K562 (cell line): Measurements from ENCODE around the gene OTOGL. TPM values are rescaled to one million over a fixed set of nuclear protein-coding genes. Genes with fewer than 3 reads are reported as not detected.

Source experiments
- ATAC-seq: fragments of 200-7000 bp; cut with Tn5 transposase; 3 replicates; pipeline ENCODE4 v1.9.1; 2020; ENCODE audit warnings: moderate library complexity
- Bru-seq: library from RNA; stranded (reverse); fragments of 400-500 nt; gene quantifications from one replicate; lab custom pipeline; 2021; lab: Mats Ljungman, UMichigan
- BruChase-seq, 2 experiments: library from RNA; stranded (reverse); fragments of 400-500 nt; gene quantifications; one replicate each; lab custom pipeline; 2021; lab: Mats Ljungman, UMichigan
- BruUV-seq: library from RNA; stranded (reverse); fragments of 400-500 nt; replicated peaks from 2 replicates; lab custom pipeline; 2021; lab: Mats Ljungman, UMichigan
- CTCF ChIA-PET: fragments of 300-600 bp; formaldehyde crosslinking; extraction: SDS; loops from one replicate; lab custom pipeline; 2021; ENCODE audit warnings: low intra/inter-chr PET ratio; lab: Yijun Ruan, JAX
- POLR2A ChIA-PET: fragments of 300-600, 350-650 bp; sonication (Branson Sonifier 250); formaldehyde crosslinking; extraction: SDS; loops from one replicate; lab custom pipeline; 2021; ENCODE audit warnings: antibody characterized with exemption, inconsistent platforms; lab: Yijun Ruan, JAX
- DNase-seq, 4 experiments: peaks; one replicate each; pipeline versions ENCODE4 v3.0.0 to v3.0.0-alpha.2; 2011 to 2018; ENCODE audit warnings: low spot score in 3 of 4, mixed read lengths in 3 of 4; ENCODE audit errors: extremely low read depth in 1 of 4
- FAIRE-seq: peaks from 2 replicates; lab custom pipeline; 2011; peaks lifted over from hg19 to GRCh38; lab: Jason Lieb, UNC
- H2AFZ ChIP-seq: 2 replicates; pipeline ENCODE4 v1.6.0; 2011; ENCODE audit warnings: low read depth, low read length, control low read depth, inconsistent platforms
- H3K27ac ChIP-seq: fragments of 200-600 bp; 3 replicates; pipeline ENCODE4 v1.8.0; 2011; ENCODE audit warnings: low read depth, mild to moderate bottlenecking, control low read depth, inconsistent platforms, low read length, moderate library complexity, mixed read lengths; ENCODE audit errors: extremely low read depth
- H3K27me3 ChIP-seq, 2 experiments: fragments of 300-600 bp in 1 of 2; 2 replicates in 1 of 2; 3 replicates in 1 of 2; pipeline versions ENCODE4 v1.6.0 to v1.8.0; 2011; ENCODE audit warnings: inconsistent platforms in 2 of 2, low read length in 2 of 2, mild to moderate bottlenecking in 1 of 2, mixed read lengths in 1 of 2, moderate library complexity in 1 of 2; ENCODE audit not compliant: control insufficient read depth in 2 of 2, insufficient read depth in 2 of 2
- H3K36me3 ChIP-seq: fragments of 300-600 bp; 3 replicates; pipeline ENCODE4 v1.8.0; 2011; ENCODE audit warnings: mild to moderate bottlenecking, low read length, inconsistent platforms; ENCODE audit not compliant: control insufficient read depth, insufficient read depth
- H3K4me1 ChIP-seq, 2 experiments: fragments of 200-600 bp in 1 of 2; replicated peaks in 1 of 2; 2 replicates in 1 of 2; 3 replicates in 1 of 2; pipeline versions ENCODE4 v1.5.1 to v1.8.0; 2011; ENCODE audit warnings: inconsistent platforms in 2 of 2, low read length in 2 of 2, mild to moderate bottlenecking in 1 of 2, mixed read lengths in 1 of 2, moderate library complexity in 1 of 2; ENCODE audit not compliant: control insufficient read depth in 2 of 2, insufficient read depth in 2 of 2
- H3K4me2 ChIP-seq: 2 replicates; pipeline ENCODE4 v1.6.1; 2011; ENCODE audit warnings: low read length, control low read depth, inconsistent platforms, mixed read lengths; ENCODE audit not compliant: insufficient read depth
- H3K4me3 ChIP-seq: fragments of 200-600 bp; sonication (generic), shearing (Covaris generic); 2 replicates; pipeline ENCODE4 v1.5.1; 2016; ENCODE audit warnings: control low read depth, inconsistent platforms
- H3K79me2 ChIP-seq: fragments of 200-600 bp; 3 replicates; pipeline ENCODE4 v1.8.0; 2011; ENCODE audit warnings: low read length, inconsistent platforms; ENCODE audit not compliant: control insufficient read depth, insufficient read depth
- H3K9ac ChIP-seq, 2 experiments: 2 replicates each; pipeline versions ENCODE4 v1.6.0 to v1.6.1; 2011; ENCODE audit warnings: low read depth in 2 of 2, low read length in 2 of 2, control low read depth in 1 of 2, inconsistent platforms in 1 of 2, mild to moderate bottlenecking in 1 of 2, mixed read lengths in 1 of 2; ENCODE audit not compliant: insufficient read depth in 1 of 2
- H3K9me1 ChIP-seq: one replicate; pipeline ENCODE4 v1.6.0; 2011; ENCODE audit warnings: inconsistent platforms, mild to moderate bottlenecking, low read length, moderate library complexity; ENCODE audit not compliant: control insufficient read depth, insufficient read depth
- H3K9me3 ChIP-seq: replicated peaks from 2 replicates; pipeline ENCODE4 v1.5.1; 2011; ENCODE audit warnings: low read depth, low read length, inconsistent platforms; ENCODE audit not compliant: control insufficient read depth, insufficient read depth
- H4K20me1 ChIP-seq: replicated peaks from 2 replicates; pipeline ENCODE4 v1.6.1; 2011; ENCODE audit warnings: low read length, inconsistent platforms, mixed read lengths; ENCODE audit not compliant: control insufficient read depth, insufficient read depth
- ASH1L ChIP-seq: fragments of 450-650 bp; IDR thresholded peaks from 2 replicates; pipeline ENCODE4 v1.6.1; 2018; ENCODE audit warnings: borderline replicate concordance, mild to moderate bottlenecking, low read depth; ENCODE audit not compliant: partially characterized antibody
- ATF4 ChIP-seq: fragments of 450-650 bp; formaldehyde crosslinking; IDR thresholded peaks from 2 replicates; pipeline ENCODE4 v1.4.0; 2022; ENCODE audit warnings: mild to moderate bottlenecking, moderate library complexity
- BRD9 ChIP-seq: fragments of 450-650 bp; IDR thresholded peaks from 2 replicates; pipeline ENCODE4 v1.6.1; 2018; ENCODE audit warnings: low read depth; ENCODE audit not compliant: partially characterized antibody
- COPS2 ChIP-seq: fragments of 450-650 bp; conservative IDR thresholded peaks from 2 replicates; pipeline ENCODE4 v1.6.1; 2016; ENCODE audit warnings: mild to moderate bottlenecking, moderate library complexity
- MEIS2 ChIP-seq: fragments of 450-650 bp; IDR thresholded peaks from 2 replicates; pipeline ENCODE4 v1.6.1; 2014; ENCODE audit warnings: mild to moderate bottlenecking; ENCODE audit not compliant: partially characterized antibody
- POLR2G ChIP-seq: fragments of 200-400 bp; formaldehyde crosslinking; IDR thresholded peaks from 2 replicates; pipeline ENCODE4 v1.6.1; 2017; ENCODE audit warnings: low read depth, mild to moderate bottlenecking, antibody characterized with exemption, low read length, moderate library complexity
- POLR3A ChIP-seq: IDR thresholded peaks from 2 replicates; pipeline ENCODE4 v1.6.1; 2011; ENCODE audit warnings: borderline replicate concordance, mild to moderate bottlenecking, moderate library complexity; ENCODE audit not compliant: insufficient read length, insufficient read depth; ENCODE audit errors: extremely low read depth
- PTRF ChIP-seq: fragments of 450-650 bp; IDR thresholded peaks from 2 replicates; pipeline ENCODE4 v1.6.1; 2016; ENCODE audit warnings: mild to moderate bottlenecking, missing genetic modification characterization, missing compliant biosample characterization
- RFX1 ChIP-seq: fragments of 450-650 bp; IDR thresholded peaks from 2 replicates; pipeline ENCODE4 v1.6.1; 2016; ENCODE audit warnings: mild to moderate bottlenecking, moderate library complexity
- SRSF1 ChIP-seq: fragments of 200-400 bp; formaldehyde crosslinking; IDR thresholded peaks from 2 replicates; pipeline ENCODE4 v1.6.1; 2017; ENCODE audit warnings: mild to moderate bottlenecking, low read depth, low read length, moderate library complexity
- WGBS: fragments of 100-300 bp; shearing (Covaris generic); methylation state at CpG from one replicate; pipeline ENCODE4 v1.1.6; 2016; ENCODE audit warnings: low coverage, mixed read lengths; ENCODE audit not compliant: insufficient coverage; ENCODE audit errors: missing lambda C conversion rate; 5-methylcytosine and 5-hydroxymethylcytosine counted together
- in situ Hi-C: fragments of 300-500 bp; cut with MboI; formaldehyde crosslinking; loops from 4 replicates; pipeline ENCODE4 v1.15.0; 2018; ENCODE audit warnings: inconsistent platforms, mixed read lengths
- intact Hi-C: fragments of 100-400 bp; cut with micrococcal nuclease; formaldehyde crosslinking; loops from 2 replicates; pipeline ENCODE4 v1.14.2; 2022
- long read RNA-seq, 3 experiments: library from polyadenylated mRNA in 2 of 3; library from RNA in 1 of 3; unstranded in 2 of 3; stranded (forward) in 1 of 3; transcript quantifications; one replicate each; pipeline ENCODE4 v2.0.0, GENCODE V29; 2019 to 2022
- polyA minus RNA-seq, 3 experiments: library from RNA; depleted of rRNA, polyadenylated mRNA; stranded (reverse); fragments of >200 nt; gene quantifications; 2 replicates each; pipeline ENCODE4 v1.2.3, GENCODE V29; 2011
- polyA plus RNA-seq, 8 experiments: library from polyadenylated mRNA; depleted of rRNA in 4 of 8; stranded (reverse) in 5 of 8; unstranded in 3 of 8; fragments of >200 nt; fragmentation: Nextera tagmentation in 2 of 8; fragmentation: Illumina TruSeq in 1 of 8; extraction: Ambion mirVana in 2 of 8; extraction: Trizol in 1 of 8; gene quantifications; 2 replicates each; pipeline versions ENCODE4 v1.2.1 to v1.2.3, GENCODE V29; 2011 to 2014; ENCODE audit warnings: inconsistent platforms in 1 of 8, missing spikeins in 1 of 8
- total RNA-seq, 7 experiments: library from RNA; depleted of rRNA in 6 of 7; stranded (reverse); fragments of >200 nt in 6 of 7; fragmentation: Illumina TruSeq in 2 of 7; extraction: Trizol in 2 of 7; gene quantifications; 2 replicates each; pipeline versions ENCODE4 v1.2.1 to v1.2.3, GENCODE V29; 2011 to 2021; ENCODE audit warnings: low replicate concordance in 1 of 7

The OTOGL gene
- not detected in 2 replicates for total RNA-seq (2011; cell fraction: chromatin; rRNA removed; ENCODE audit: low replicate concordance)
- not detected in 2 replicates for total RNA-seq (2011; cell fraction: nucleolus; rRNA removed)
- 0.07 TPM in 1 of 2 replicates, not detected in the other for total RNA-seq (2011; cell fraction: nucleoplasm; rRNA removed)
- total RNA-seq (2014; rRNA removed) (not detected in 2 replicates), total RNA-seq (2014; rRNA removed; fragmentation: Illumina TruSeq; extraction: Trizol) (not detected in 2 replicates), total RNA-seq (2015; rRNA removed; fragmentation: Illumina TruSeq; extraction: Trizol) (not detected in 2 replicates), total RNA-seq (2021) (0.02 TPM in 1 of 2 replicates, not detected in the other), polyA plus RNA-seq (2011; rRNA removed) (0.03 TPM in 1 of 2 replicates, not detected in the other), polyA plus RNA-seq (2014; fragmentation: Illumina TruSeq; extraction: Trizol) (not detected in 2 replicates), polyA plus RNA-seq (2014; fragmentation: Nextera tagmentation; extraction: Ambion mirVana) (not detected), polyA plus RNA-seq (2014; rRNA removed) (not detected in 2 replicates), polyA minus RNA-seq (2011; rRNA and poly(A)+ RNA removed) (0.03 TPM in 1 of 2 replicates, not detected in the other), Bru-seq, nascent RNA (percentile 8 among the genes with signal in this experiment), BruChase-seq, experiment 1, labeled RNA remaining after a 2-hour chase (percentile 10 among the genes with signal in this experiment), BruChase-seq, experiment 2, labeled RNA remaining after a 6-hour chase (percentile 11 among the genes with signal in this experiment)
- not detected in 2 replicates for polyA plus RNA-seq (2011; cell fraction: cytosol; rRNA removed)
- 0.03 TPM in 1 of 2 replicates, not detected in the other for polyA plus RNA-seq (2011; cell fraction: nucleus; rRNA removed)
- not detected in 2 replicates for polyA plus RNA-seq (2012)
- polyA minus RNA-seq (2011; cell fraction: cytosol; rRNA and poly(A)+ RNA removed) = not detected in 2 replicates
- polyA minus RNA-seq (2011; cell fraction: nucleus; rRNA and poly(A)+ RNA removed) = not detected in 2 replicates
- long read RNA-seq, experiment 1, partial matches to known transcripts = 0 of 1 reads
- long read RNA-seq, experiment 1, other reads (novel, unspliced or antisense) = 1 of 1 reads
- long read RNA-seq, experiment 2 = 0 reads
- long read RNA-seq, experiment 3 = 0 reads

- TF ChIP-seq MEIS2 (peak; percentile 17), POLR2G (no peak), COPS2 (no peak), POLR3A (no peak), ASH1L (no peak), SRSF1 (no peak), RFX1 (peak; percentile 53), ATF4 (CRISPR knock-in tag) (no peak), BRD9 (no peak), PTRF (tag) (no peak)
- TF ChIP-seq, all 486 proteins: peak for 2
- Histone ChIP-seq H4K20me1 (no peaks in the 10 kb centered on the region), H3K9me3 (no peaks in the 10 kb centered on the region), H3K79me2 (no peaks in the 10 kb centered on the region), H3K4me3 (no peak within 1 kb of the TSS), H3K9ac (no peak within 1 kb of the TSS), H3K27ac (no peak within 1 kb of the TSS), H3K4me1 (no peaks in the 10 kb centered on the region), H3K9me1 (no peaks in the 10 kb centered on the region), H2AFZ (no peak within 1 kb of the TSS), H3K27me3 (no peaks in the 10 kb centered on the region; a peak in 1 of 5 replicates), H3K4me2 (no peak within 1 kb of the TSS), H3K36me3 (no peaks in the 10 kb centered on the region)
- WGBS = 0% methylated on average over 2 of the region's 2 CpGs
- in situ Hi-C loops = no loop called here
- no TSS peak for BruUV-seq
- POLR2A ChIA-PET = no interaction called here
- FAIRE-seq = no peak
- CTCF ChIA-PET = no interaction called here
- DNase-seq = no peak
- intact Hi-C loops = no loop called here
- ATAC-seq = no peak
Measured at GRCh38 chr12:80099259-80099658, at the start of gene OTOGL. Gene OTOGL, plus strand, starts transcription at chr12:80099537. Its CDS starts 109,895 bp downstream, at chr12:80209432.
